HG03103 (cell line): ENCODE data around the gene NT5M.

Experiments used
- ATAC-seq: cut with Tn5 transposase; IDR thresholded peaks from one replicate; pipeline ENCODE4 v1.9.1; 2021; ENCODE audit warnings: low read depth; ENCODE audit not compliant: unreplicated experiment

NT5M gene

GRCh38 chr17:17387017-17387497 is 83.9 kb downstream of the NT5M start:
- no peak for ATAC-seq

- no peak for ATAC-seq
These were observed 84.6 kb downstream of the NT5M start for GRCh38 chr17:17387498-17388362.

- ATAC-seq = no peak
These were observed 85.7 kb downstream of the NT5M start for GRCh38 chr17:17388657-17389496.

GRCh38 chr17:17391668-17392370 is 88.6 kb downstream of the NT5M start:
- ATAC-seq = peak; percentile 48

- ATAC-seq = no peak
These were observed 90.8 kb downstream of the NT5M start for GRCh38 chr17:17393976-17394375.

GRCh38 chr17:17394494-17394893 is 91.3 kb downstream of the NT5M start:
- ATAC-seq = no peak

GRCh38 chr17:17395246-17395802 is 92.2 kb downstream of the NT5M start:
- no peak for ATAC-seq

GRCh38 chr17:17395885-17396284 is 92.7 kb downstream of the NT5M start:
- ATAC-seq = no peak
